GM19240 (cell line): ENCODE data around the gene AHCY.
"Not testable (repeated sequence)": the region's sequence is repeated elsewhere in the genome, so short reads cannot be mapped to it uniquely, and the experiment has no call there.

Experiments used
- DNase-seq: peaks from one replicate; pipeline ENCODE4 v3.0.0; 2011; ENCODE audit warnings: low spot score; ENCODE audit not compliant: insufficient read length

AHCY gene

DNA sequence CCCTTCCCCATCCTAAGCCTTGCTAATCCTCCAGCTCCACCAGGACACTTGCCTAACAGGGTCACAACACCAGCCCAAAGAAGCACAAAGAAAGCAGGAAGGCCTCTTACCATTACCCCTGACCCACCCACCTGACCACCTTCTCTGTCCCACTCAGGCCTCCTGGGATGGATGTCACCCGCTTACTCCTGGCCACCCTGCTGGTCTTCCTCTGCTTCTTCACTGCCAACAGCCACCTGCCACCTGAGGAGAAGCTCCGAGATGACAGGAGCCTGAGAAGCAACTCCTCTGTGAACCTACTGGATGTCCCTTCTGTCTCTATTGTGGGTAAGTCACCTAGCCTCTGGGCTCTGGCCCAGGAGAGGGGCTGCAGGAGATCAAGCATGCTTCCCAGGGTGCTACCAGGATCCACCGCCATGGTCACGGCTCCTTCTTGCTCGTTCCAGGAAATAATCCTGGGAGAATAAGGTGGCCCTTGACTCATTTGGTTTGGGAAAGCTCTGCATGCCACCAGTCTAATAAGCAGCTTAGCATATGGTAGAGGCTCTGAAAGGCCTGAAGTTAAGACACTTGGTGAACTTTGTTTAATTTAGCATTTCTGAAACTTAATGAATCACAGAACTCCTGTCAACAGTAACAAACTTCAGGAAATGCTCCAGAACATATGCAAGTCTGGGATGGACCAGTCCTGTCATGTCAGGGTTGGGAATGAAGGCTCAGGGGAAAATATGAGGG lies 42.8 kb downstream of the AHCY start:
- no peak for DNase-seq

DNA sequence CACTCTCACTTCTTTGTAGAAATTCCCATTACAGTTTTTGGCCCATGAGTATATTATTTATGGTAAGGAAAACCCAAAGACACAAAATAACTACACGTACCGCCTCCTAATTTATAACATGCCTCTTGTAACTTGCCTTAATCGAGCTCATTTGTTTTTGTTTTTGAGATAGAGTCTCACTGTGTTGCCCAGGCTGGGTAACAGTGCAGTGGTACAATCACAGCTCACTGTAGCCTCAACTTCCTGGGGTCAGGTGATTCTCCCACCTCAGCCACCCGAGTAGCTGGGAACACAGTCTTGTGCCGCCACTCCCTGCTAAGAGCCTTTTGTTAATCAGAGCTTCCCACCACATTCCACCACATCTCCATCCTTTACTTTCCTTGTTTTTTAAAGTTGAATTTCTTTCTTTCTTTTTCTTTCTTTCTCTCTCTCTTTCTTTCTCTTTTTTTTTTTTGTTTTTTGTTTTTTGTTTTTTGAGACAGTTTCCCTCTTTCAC lies 46.5 kb downstream of the AHCY start:
- no peak for DNase-seq

DNA sequence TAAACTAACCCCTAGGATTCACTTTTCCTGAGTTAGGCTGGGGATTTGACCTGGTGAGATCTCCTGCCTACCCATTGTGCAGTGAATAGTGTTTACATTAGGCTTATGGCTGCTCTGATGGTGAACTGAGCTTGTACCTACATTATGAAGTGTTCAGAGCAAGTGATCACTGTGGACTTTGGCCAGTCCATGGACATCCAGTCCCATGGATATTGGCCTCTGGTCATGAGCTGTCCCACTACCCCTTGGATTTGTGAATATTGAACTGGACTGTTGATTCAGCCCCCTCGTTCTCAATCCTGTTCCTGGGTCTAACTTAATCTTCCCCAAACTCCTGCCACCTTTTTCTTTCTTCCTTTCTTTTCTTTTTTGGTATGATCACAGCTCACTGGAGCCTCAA lies 48.2 kb downstream of the AHCY start:
- DNase-seq = no peak

GRCh38 chr20:34252431-34253086 lies 50.6 kb downstream of the AHCY start:
- not testable (repeated sequence) for DNase-seq

GRCh38 chr20:34251619-34252018 lies 51.5 kb downstream of the AHCY start:
- DNase-seq = no peak

- no peak for DNase-seq
Observed at GRCh38 chr20:34250005-34250404, 53.1 kb downstream of the AHCY start.

DNA sequence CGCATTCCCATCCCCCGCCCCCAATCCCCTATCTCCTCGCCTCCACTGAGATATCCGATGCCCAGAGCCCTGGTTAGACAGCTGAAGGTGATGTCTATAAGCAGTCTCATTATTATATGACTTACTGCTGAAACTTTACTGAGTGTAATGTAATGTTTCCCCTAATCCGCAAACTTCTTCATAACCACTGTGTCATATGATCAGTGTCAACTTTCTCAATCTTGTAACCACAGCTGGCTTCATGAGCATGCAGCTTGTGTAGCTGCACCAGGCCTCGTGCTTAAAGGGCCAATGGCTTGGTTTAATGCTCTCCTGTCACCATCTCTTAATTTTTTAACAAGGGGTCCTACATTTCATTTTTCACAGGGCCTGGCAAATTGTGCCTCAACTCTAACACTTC lies 53.9 kb downstream of the AHCY start:
- no peak for DNase-seq

DNA sequence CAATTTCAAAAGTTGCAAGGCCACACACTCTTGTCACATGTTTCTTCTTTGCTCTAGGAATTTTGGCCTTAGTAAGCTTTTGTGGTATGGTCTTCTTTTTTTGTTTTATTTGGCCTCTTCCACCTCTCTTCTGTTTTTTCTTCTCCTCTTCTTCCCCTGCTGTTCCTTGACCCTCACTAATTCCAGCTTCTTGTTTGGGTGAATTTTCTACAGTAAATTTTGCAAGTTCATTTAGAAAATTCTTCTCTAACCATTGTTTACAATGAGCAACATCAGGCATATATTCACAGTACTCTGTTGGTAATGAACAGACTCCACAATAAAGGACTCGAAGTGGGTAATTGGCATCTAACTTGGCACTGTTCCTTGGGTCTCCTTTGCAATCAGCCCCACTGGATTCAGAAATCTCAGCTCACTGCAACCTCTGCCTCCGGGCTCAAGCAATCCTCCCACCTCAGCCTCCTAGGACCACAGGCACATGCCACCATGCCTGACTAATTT lies 57.0 kb downstream of the AHCY start:
- DNase-seq = no peak

DNA sequence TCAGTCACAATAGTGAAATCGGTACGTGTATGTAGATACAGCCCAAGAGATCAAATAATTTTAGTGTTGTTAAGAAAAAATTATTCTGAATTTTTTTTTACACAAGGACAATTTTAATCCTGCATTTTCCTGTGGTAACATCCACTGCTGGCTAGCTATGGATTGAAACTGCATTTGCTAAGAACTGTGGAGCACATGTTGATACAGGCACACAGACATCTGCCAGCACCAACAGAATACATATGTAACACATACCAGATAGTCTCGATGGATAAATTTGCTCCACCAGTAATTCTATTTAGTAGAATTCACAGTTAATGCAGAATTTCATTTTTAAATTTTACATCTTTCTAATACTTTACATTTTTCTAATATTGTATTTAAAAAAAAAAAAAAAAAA lies 59.8 kb downstream of the AHCY start:
- no peak for DNase-seq

- no peak for DNase-seq
Observed at GRCh38 chr20:34242879-34243278, 60.3 kb downstream of the AHCY start.

GRCh38 chr20:34242015-34242414 lies 61.1 kb downstream of the AHCY start:
- DNase-seq = not testable (repeated sequence)

DNA sequence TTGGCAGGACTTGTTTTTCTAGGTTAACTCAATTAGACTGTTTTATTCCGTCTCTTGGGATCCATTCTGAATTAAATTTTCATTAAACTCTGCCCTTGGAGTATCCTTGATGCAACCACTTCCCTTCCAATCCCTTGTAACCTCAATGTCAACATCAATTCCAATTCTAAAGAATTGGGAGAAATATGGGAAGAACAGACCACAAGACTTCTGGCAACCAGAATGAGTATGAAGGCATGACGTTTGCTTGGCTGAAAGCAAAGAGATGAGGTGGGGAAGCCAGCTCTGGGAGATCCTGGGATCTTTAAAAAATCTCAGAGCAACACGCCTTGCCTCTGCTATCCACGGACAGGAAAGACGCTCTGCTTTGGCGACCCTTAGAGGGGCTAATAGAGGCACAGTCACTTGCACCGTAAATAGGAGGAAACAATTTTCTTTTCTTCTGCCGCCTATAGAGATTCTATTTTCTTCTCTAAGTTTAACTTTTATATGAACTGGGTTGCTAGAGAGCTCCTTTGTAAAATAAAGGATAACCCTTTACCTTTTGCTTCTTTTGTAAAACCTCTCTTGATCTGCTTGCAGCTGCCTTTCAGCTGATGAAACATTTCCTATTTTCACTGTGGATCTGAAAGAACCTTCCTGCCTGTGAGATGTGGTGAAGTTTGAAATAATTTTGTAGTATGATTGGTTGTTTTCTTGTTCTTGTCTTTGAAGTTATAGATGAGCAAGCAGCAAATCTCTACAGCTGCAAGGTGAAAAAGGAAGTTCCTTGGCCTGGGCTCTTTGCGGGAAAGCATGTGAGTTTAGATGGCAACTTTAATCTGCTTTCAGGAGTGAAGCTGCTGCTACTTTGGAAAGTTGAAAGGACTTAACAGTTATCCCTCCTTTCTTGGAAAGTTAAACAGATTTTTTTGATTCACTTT lies 62.2 kb downstream of the AHCY start, which contains the start of gene ASIP:
Gene ASIP (plus strand): TSS at position 731 of the 923 bp plus-strand sequence. CDS start 18,952 bp downstream, outside the sequence.
- no peak for DNase-seq

DNA sequence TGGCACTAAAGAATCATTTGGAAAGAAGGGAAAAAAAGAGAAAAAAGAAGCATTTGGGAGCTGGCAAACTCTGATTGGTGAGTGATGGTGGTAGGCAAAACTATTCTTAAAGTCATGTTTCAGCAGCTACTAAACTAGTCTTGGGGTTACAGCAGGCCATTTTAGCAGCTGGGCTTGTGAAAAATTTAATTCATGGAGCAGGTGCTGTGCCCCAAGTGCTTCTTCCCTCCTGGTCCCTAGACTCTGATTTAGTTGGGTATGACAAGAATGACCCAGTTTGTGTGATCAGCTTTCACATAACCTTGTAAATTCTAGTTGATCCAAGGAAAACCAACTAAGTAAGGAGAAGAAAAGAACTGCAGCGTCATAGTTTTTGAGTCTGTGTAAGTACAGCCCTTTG lies 63.0 kb downstream of the AHCY start:
- no peak for DNase-seq

DNA sequence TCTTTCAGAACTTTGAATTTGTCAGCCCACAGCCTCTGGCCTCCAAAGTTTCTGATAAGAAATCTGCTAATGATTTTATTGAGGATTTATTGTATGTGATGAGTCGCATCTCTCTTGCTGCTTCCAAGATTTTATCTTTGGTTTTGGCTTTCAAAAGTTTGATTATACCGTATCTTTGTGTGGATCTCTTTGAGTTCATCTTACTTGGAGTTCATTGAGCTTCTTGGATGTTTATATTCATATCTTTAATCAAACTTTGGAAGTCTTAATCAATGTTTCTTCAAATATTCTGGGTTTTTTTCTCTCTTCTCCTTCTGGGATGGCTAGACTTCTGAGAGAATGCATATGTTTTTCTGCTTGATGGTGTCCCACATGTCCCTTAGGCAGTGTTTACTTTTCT lies 65.2 kb downstream of the AHCY start:
- no peak for DNase-seq

DNA sequence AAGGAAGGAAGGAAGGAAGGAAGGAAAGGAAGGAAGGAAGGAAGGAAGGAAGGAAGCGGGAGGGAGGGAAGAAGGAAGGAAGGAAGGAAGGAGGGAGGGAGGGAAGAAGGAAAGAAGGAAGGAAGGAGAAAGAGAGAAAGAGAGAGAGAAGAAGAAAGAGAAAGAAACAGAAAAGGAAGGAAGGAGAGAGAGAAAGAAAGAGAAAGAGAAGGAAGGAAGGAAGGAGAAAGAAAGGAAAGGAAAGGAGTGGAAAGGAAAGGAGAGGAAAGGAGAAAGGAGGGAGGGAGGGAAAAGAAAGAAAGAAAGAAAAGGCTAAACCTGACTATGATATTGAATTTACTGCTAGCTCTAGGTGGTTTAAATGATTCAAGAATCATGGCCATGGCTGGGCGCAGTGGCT lies 67.3 kb downstream of the AHCY start:
- no peak for DNase-seq

GRCh38 chr20:34233687-34234086 lies 69.5 kb downstream of the AHCY start:
- no peak for DNase-seq

DNA sequence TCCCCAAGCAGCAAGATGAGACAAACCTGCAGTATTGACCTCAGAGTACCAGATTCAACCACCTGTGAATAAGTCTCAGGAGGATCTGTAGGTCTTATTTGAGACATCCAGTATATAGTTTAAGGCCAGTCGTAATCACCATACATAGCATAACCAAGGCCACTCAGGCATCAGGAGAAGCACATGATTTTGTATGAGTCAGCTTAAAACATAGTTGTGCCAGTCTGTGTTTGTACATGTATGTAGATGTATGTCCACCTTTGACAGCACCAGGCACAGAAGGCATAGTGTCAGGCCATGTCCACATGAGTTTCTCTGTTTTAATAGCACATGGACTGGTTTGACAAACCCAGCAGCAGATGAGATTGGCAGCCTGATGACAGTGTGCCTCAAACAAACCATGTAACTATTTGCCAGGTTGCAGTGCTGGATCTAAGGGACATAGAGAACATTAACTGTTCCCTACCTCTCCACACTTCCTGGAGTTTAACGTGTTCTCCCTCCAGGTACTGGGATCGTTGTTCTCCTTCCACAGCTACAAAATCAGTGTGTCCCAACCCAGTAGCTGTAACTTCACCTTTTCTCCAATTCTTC lies 70.6 kb downstream of the AHCY start:
- no peak for DNase-seq

DNA sequence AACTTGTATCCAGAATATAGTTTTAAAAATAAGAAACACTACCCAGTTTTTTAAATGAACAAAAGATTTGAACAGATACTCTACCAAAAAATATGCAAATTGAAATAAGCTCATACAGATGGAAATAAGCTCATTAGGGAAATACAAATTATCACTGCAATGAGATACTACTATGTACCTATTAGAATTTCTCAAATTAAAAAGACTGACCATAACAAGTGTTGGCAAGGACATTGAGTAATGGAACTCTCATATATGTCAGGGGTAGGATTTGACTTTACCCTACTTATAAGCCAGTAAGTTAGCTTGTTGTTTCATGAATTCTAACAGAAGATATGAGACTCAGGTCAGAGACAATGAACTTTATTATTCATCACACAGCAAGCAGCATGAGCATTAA lies 71.5 kb downstream of the AHCY start:
- no peak for DNase-seq
